ENCODE measurements around the gene EHD2.

Gene EHD2

DNA sequence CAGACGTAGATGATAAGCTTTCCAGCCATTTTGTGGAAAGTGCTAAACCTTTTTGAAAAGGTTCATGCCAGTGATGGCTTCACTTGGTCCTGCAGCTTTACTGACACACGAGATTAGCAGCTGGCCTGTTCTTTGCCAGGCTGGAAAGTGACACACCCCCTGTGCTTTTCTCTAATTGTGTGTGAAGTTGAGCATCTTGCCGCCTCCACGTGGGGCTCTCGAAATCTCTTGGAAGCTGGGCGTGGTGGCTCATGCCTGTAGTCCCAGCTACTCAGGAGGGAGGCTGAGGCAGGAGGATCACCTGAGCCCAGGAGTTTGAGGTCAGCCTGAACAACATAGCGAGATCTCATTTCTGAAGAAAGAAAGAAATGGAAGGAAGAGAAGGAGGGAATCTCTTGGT lies 25.3 kb upstream of the EHD2 start:
- TF ChIP-seq, protein P1, sequence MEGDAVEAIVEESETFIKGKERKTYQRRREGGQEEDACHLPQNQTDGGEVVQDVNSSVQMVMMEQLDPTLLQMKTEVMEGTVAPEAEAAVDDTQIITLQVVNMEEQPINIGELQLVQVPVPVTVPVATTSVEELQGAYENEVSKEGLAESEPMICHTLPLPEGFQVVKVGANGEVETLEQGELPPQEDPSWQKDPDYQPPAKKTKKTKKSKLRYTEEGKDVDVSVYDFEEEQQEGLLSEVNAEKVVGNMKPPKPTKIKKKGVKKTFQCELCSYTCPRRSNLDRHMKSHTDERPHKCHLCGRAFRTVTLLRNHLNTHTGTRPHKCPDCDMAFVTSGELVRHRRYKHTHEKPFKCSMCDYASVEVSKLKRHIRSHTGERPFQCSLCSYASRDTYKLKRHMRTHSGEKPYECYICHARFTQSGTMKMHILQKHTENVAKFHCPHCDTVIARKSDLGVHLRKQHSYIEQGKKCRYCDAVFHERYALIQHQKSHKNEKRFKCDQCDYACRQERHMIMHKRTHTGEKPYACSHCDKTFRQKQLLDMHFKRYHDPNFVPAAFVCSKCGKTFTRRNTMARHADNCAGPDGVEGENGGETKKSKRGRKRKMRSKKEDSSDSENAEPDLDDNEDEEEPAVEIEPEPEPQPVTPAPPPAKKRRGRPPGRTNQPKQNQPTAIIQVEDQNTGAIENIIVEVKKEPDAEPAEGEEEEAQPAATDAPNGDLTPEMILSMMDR (IDR thresholded peaks at IDR 0.05; ENCODE audit: low read depth, low read length, missing control alignments): no peak
- H3K4me3 ChIP-seq (replicated peaks; ENCODE audit: low read depth, low read length): no peak overlapping the region
- DNase-seq (ENCODE audit: extremely low read depth, low read depth): no peak

DNA sequence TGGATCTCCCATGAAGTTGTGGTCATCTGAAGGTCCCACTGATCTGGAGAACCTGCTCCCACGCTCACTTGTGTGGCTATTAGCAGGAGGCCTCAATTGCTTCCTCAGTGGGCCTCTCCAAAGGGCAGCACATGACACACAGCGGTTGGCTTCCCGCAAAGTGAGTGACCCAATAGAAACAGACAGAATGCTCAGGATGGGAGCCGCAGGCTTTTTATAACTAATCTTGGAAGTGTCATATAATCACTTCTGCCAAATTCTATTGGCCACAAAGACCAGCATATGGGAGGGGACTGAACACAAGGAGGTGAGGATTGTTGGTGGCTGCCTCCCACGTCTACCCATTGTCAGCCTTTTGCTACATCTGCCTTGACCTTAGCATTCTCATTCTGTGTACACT lies 22.1 kb upstream of the EHD2 start:
- DNase-seq (ENCODE audit: extremely low read depth, low read depth): no peak
- H3K4me3 ChIP-seq (replicated peaks; ENCODE audit: low read depth, low read length): no peak overlapping the region
- TF ChIP-seq, protein P1 (IDR thresholded peaks at IDR 0.05; ENCODE audit: low read depth, low read length, missing control alignments): no peak

DNA sequence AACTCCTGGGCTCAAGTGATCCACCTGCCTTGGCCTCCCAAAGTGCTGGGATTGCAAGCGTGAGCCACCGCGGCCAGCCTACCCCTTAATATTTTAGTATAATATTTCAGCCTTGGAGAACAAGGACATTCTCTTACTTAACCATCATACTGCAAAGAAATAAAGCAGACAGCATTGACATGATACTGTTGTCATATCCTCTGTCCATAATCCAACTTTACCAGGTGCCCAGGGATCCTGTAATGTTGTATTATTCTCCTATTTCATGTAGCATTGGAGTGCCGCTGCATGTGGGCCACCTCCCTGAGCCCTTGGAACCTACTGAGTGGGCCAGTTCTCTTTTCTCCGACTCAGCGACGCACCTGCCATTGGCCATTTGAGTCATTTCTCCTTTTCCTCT lies 21.4 kb upstream of the EHD2 start:
- no peak overlapping the region for H3K4me3 ChIP-seq (replicated peaks; ENCODE audit: low read depth, low read length)
- DNase-seq (ENCODE audit: extremely low read depth, low read depth): no peak
- TF ChIP-seq, protein P1 (IDR thresholded peaks at IDR 0.05; ENCODE audit: low read depth, low read length, missing control alignments): no peak

DNA sequence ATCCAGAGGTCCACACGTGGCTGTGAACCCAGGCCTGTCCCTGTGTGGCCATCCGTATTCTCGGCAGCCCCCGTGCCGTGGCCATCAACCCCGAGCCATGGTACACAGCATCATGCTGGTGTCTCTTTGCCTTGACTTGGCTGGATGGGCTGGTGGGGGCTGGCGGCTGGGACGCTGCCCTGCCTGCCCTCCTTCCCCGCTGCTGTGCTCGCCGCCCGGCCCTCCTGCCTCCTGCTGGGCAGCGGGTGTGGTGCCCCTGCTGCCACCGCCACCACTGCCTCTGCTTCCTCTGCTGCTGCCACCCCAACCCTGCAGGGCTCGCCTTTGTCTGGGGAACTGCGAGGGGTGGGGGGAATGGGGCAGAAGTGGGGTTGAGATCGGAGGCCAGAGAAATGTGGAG lies 19.7 kb upstream of the EHD2 start:
- no peak overlapping the region for H3K4me3 ChIP-seq (replicated peaks; ENCODE audit: low read depth, low read length)
- TF ChIP-seq, protein P1 (IDR thresholded peaks at IDR 0.05; ENCODE audit: low read depth, low read length, missing control alignments): no peak
- no peak for DNase-seq (ENCODE audit: extremely low read depth, low read depth)

DNA sequence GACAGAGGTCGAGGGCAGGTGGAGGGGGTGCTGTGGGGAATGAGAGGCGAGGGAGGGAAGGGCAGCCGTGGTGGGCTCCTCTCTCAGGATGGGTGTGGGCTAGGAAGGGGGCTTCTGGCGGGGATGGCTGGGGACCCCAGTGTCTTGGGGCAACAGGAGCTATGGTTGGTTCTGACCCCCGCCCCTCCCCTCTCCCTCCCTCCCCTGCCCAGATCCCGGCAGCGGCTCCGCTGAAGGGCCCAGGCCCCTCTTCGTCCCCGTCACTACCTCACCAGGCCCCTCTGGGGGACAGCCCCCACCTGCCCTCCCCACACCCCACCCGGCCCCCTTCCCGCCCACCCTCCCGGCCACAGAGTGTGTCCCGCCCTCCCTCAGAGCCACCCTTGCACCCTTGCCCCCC lies 19.3 kb upstream of the EHD2 start:
- DNase-seq (ENCODE audit: extremely low read depth, low read depth): no peak
- H3K4me3 ChIP-seq (replicated peaks; ENCODE audit: low read depth, low read length): no peak overlapping the region
- TF ChIP-seq, protein P1 (IDR thresholded peaks at IDR 0.05; ENCODE audit: low read depth, low read length, missing control alignments): no peak

DNA sequence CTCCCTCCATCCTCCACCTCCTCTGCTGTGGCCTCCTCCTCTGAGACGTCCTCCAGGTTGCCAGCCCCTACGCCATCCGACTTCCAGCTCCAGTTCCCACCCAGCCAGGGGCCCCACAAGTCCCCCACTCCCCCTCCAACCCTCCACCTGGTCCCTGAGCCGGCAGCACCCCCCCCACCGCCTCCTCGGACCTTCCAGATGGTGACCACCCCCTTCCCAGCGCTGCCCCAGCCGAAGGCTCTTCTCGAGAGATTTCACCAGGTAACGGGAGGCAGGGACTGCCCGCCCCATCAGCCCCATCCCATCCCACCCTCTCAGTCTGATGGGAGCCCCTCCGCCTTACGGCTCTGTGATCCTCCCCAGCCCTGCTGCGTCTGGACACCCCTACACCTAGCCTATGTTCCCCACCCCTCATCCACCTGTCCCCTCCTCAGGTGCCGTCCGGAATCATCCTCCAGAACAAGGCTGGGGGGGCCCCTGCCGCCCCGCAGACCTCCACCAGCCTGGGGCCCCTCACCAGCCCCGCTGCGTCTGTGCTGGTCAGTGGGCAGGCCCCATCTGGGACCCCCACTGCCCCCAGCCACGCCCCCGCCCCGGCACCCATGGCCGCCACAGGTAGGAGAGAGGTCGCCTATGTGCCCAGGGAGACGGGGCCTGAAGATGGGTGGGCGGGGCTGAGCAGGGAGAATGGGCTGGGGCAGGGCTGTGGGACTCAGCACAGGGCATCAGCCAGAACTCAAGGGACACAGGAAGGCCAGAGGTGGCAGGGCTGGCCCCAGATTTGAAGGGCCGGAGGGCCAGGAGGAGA lies 18.6 kb upstream of the EHD2 start:
- H3K4me3 ChIP-seq (replicated peaks; ENCODE audit: low read depth, low read length): no peak overlapping the region
- TF ChIP-seq, protein P1 (IDR thresholded peaks at IDR 0.05; ENCODE audit: low read depth, low read length, missing control alignments): no peak
- DNase-seq (ENCODE audit: extremely low read depth, low read depth): no peak
